ENCODE data around the gene LRRC72. TPM values are rescaled to one million over a fixed set of nuclear protein-coding genes. Genes with fewer than 3 reads are reported as not detected.
"Not testable (repeated sequence)": the region's sequence is repeated elsewhere in the genome, so short reads cannot be mapped to it uniquely, and the experiment has no call there.

LRRC72 gene
- total and polyA plus RNA-seq, 2 donors (not counting 1 experiment from before 2014, with no cell fraction given) = not detected

DNA sequence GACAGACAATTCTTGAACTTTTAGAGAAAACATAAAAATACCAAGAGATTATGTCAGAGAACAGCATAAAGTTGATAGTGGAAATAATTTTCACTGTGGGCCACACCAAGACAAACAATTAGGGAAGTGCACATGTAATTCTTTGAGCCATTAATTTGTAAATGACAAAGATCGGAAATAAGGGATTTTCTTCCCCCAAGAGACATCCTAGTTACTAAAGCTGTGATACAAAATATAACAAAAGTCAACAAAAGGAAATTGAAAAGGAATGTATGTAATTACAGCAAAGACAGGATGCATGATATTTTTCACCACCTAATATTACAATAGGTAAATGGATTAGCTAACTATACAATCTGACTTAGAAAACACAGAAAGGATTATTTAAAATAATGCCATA is 12.4 kb upstream of the LRRC72 start:
- no peaks in the 10 kb centered on the region for H3K27me3 ChIP-seq (ENCODE audit: control insufficient read depth, insufficient read depth, low read length)
- H3K4me3 ChIP-seq (replicated peaks in 1 of 4; ENCODE audit: control extremely low read depth in 1 of 4, insufficient read depth in 1 of 4, low read depth in 3 of 4, low read length in 4 of 4) = no peak overlapping the region
- H3K4me1 ChIP-seq (ENCODE audit: control insufficient read depth, extremely low read depth, insufficient read depth, low read length) = no peaks in the 10 kb centered on the region
- H3K4me2 ChIP-seq (ENCODE audit: extremely low read depth, insufficient read depth, low read length) = no peak overlapping the region
- no peak for DNase-seq (ENCODE audit: low read depth in 2 of 2)
- H4K20me1 ChIP-seq (ENCODE audit: control insufficient read depth, extremely low read depth, insufficient read depth, low read length) = no peaks in the 10 kb centered on the region
- H3K9me3 ChIP-seq (ENCODE audit: control insufficient read depth, insufficient read depth, low read depth, low read length) = no peaks in the 10 kb centered on the region
- no peaks in the 10 kb centered on the region for H3K36me3 ChIP-seq (ENCODE audit: control insufficient read depth, insufficient read depth, low read length)
- no peak overlapping the region for H3K9ac ChIP-seq (ENCODE audit: insufficient read depth, low read length)
- no peak overlapping the region for H3K27ac ChIP-seq (ENCODE audit: insufficient read depth, low read length)
- no peak for TF ChIP-seq EZH2 (IDR thresholded peaks at IDR 0.05; ENCODE audit: low read length, missing control alignments)
- TF ChIP-seq, protein P1, sequence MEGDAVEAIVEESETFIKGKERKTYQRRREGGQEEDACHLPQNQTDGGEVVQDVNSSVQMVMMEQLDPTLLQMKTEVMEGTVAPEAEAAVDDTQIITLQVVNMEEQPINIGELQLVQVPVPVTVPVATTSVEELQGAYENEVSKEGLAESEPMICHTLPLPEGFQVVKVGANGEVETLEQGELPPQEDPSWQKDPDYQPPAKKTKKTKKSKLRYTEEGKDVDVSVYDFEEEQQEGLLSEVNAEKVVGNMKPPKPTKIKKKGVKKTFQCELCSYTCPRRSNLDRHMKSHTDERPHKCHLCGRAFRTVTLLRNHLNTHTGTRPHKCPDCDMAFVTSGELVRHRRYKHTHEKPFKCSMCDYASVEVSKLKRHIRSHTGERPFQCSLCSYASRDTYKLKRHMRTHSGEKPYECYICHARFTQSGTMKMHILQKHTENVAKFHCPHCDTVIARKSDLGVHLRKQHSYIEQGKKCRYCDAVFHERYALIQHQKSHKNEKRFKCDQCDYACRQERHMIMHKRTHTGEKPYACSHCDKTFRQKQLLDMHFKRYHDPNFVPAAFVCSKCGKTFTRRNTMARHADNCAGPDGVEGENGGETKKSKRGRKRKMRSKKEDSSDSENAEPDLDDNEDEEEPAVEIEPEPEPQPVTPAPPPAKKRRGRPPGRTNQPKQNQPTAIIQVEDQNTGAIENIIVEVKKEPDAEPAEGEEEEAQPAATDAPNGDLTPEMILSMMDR (conservative IDR thresholded peaks at IDR 0.05 in 1 of 2, IDR thresholded peaks at IDR 0.05 in 1 of 2; ENCODE audit: low read depth in 1 of 2, low read length in 2 of 2) = no peak
- no peaks in the 10 kb centered on the region for H3K79me2 ChIP-seq (ENCODE audit: control insufficient read depth, insufficient read depth, low read length)
- H2AFZ ChIP-seq (ENCODE audit: low read length) = no peak overlapping the region

DNA sequence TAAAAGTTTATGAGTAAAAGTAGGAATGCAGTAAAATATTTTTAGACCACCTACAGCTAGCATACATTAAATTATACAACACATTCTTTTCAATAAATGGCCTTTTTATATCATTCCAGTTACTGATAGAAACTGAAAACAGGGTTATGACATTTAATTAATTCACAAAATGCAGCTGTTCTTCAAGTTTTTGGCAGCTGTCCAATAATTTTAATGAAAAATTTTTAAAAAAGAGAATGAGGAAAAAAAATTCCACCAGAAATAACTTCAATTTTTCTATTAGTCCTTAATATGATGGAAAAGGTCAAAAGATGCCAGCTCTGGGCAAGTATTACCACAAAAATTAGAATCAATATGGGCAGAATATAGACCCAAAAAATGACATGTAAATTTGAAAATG is 11.9 kb upstream of the LRRC72 start:
- H3K79me2 ChIP-seq (ENCODE audit: control insufficient read depth, insufficient read depth, low read length) = no peaks in the 10 kb centered on the region
- no peak for DNase-seq (ENCODE audit: low read depth in 2 of 2)
- H3K4me1 ChIP-seq (ENCODE audit: control insufficient read depth, extremely low read depth, insufficient read depth, low read length) = no peaks in the 10 kb centered on the region

DNA sequence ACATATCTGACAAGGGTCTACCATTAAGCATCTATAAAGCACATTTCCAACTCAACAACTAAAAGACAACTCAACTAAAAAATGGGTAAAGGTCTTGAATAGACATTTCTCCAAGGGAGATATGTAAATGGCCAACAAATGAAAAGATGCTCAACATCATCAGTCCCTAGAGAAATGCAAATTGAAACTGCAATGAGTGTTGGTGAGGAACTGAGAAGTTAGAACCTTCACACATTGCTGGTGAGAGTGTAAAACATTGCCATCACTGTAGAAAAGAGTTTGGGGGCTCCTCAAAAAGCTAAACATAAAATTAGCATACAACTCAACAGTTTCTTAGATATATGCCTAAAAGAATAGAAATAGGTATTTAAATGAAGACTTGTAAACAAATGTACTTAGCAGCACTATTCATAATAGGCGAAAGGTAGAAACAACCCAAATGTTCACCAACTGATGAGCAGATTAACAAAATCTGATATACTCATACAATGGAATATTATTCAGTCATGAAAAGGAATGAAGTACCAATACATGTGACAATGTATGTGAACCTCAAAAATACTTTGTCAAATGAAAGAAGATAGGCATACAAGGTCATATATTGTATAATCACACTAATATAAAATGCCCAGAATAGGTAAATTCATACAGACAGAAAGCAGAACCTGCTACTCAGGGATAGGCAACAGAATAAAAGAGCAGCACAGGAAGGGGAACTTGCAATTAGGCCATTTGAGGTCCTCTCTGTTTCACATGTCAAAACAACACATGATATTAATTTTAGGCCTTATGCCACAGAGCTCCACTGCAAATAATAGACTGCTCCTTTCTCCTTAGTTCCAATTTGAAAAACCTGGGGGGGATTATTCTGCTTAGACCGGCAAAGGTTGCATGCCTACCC is 10.6 kb upstream of the LRRC72 start:
- Histone ChIP-seq H3K79me2 (ENCODE audit: control insufficient read depth, insufficient read depth, low read length) (no peaks in the 10 kb centered on the region), H4K20me1 (ENCODE audit: control insufficient read depth, extremely low read depth, insufficient read depth, low read length) (no peaks in the 10 kb centered on the region), H3K27ac (ENCODE audit: insufficient read depth, low read length) (no peak overlapping the region), H3K9me3 (ENCODE audit: control insufficient read depth, insufficient read depth, low read depth, low read length) (no peaks in the 10 kb centered on the region), H3K36me3 (ENCODE audit: control insufficient read depth, insufficient read depth, low read length) (no peaks in the 10 kb centered on the region), H3K27me3 (ENCODE audit: control insufficient read depth, insufficient read depth, low read length) (no peaks in the 10 kb centered on the region), H3K4me2 (ENCODE audit: extremely low read depth, insufficient read depth, low read length) (no peak overlapping the region), H3K4me1 (ENCODE audit: control insufficient read depth, extremely low read depth, insufficient read depth, low read length) (no peaks in the 10 kb centered on the region), H3K9ac (ENCODE audit: insufficient read depth, low read length) (no peak overlapping the region), H2AFZ (ENCODE audit: low read length) (no peak overlapping the region), H3K4me3 (replicated peaks in 1 of 4; ENCODE audit: control extremely low read depth in 1 of 4, insufficient read depth in 1 of 4, low read depth in 3 of 4, low read length in 4 of 4) (no peak overlapping the region)
- DNase-seq (ENCODE audit: low read depth in 2 of 2) = no peak
- no peak for TF ChIP-seq EZH2 (IDR thresholded peaks at IDR 0.05; ENCODE audit: low read length, missing control alignments)
- TF ChIP-seq, protein P1 (conservative IDR thresholded peaks at IDR 0.05 in 1 of 2, IDR thresholded peaks at IDR 0.05 in 1 of 2; ENCODE audit: low read depth in 1 of 2, low read length in 2 of 2) = no peak

More for the DNA sequence above, 11.9 kb upstream of the LRRC72 start:
- no peak overlapping the region for H3K27ac ChIP-seq (ENCODE audit: insufficient read depth, low read length)
- H3K9ac ChIP-seq (ENCODE audit: insufficient read depth, low read length) = no peak overlapping the region
- H3K36me3 ChIP-seq (ENCODE audit: control insufficient read depth, insufficient read depth, low read length) = no peaks in the 10 kb centered on the region
- no peaks in the 10 kb centered on the region for H3K27me3 ChIP-seq (ENCODE audit: control insufficient read depth, insufficient read depth, low read length)
- H3K4me2 ChIP-seq (ENCODE audit: extremely low read depth, insufficient read depth, low read length) = no peak overlapping the region
- no peak overlapping the region for H3K4me3 ChIP-seq (replicated peaks in 1 of 4; ENCODE audit: control extremely low read depth in 1 of 4, insufficient read depth in 1 of 4, low read depth in 3 of 4, low read length in 4 of 4)
- H3K9me3 ChIP-seq (ENCODE audit: control insufficient read depth, insufficient read depth, low read depth, low read length) = no peaks in the 10 kb centered on the region
- no peak overlapping the region for H2AFZ ChIP-seq (ENCODE audit: low read length)
- H4K20me1 ChIP-seq (ENCODE audit: control insufficient read depth, extremely low read depth, insufficient read depth, low read length) = no peaks in the 10 kb centered on the region
- TF ChIP-seq, protein P1 (conservative IDR thresholded peaks at IDR 0.05 in 1 of 2, IDR thresholded peaks at IDR 0.05 in 1 of 2; ENCODE audit: low read depth in 1 of 2, low read length in 2 of 2) = no peak
- TF ChIP-seq EZH2 (IDR thresholded peaks at IDR 0.05; ENCODE audit: low read length, missing control alignments) = no peak

DNA sequence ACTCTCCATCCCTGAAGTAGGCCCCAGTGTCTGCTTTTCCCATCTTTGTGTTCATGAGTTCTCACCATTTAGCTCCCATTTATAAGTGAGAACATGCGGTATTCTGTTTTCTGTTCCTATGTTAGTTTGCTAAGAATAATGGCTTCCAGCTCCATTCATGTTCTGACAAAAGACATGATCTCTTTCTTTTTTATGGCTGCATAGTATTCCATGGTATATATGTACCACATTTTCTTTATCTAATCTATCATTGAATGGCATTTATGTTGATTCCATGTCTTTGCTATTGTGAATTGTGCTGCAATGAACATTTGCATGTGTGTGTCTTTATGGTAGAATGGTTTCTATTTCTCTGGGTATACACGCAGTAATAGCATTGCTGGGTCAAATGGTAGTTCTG is 6.6 kb upstream of the LRRC72 start:
- H3K27ac ChIP-seq (ENCODE audit: insufficient read depth, low read length); H4K20me1 ChIP-seq (ENCODE audit: control insufficient read depth, extremely low read depth, insufficient read depth, low read length); H3K27me3 ChIP-seq (ENCODE audit: control insufficient read depth, insufficient read depth, low read length); H3K4me2 ChIP-seq (ENCODE audit: extremely low read depth, insufficient read depth, low read length); H3K4me1 ChIP-seq (ENCODE audit: control insufficient read depth, extremely low read depth, insufficient read depth, low read length); H2AFZ ChIP-seq (ENCODE audit: low read length); DNase-seq (ENCODE audit: low read depth in 2 of 2); H3K79me2 ChIP-seq (ENCODE audit: control insufficient read depth, insufficient read depth, low read length); H3K4me3 ChIP-seq (replicated peaks in 1 of 4; ENCODE audit: control extremely low read depth in 1 of 4, insufficient read depth in 1 of 4, low read depth in 3 of 4, low read length in 4 of 4); H3K9me3 ChIP-seq (ENCODE audit: control insufficient read depth, insufficient read depth, low read depth, low read length); H3K9ac ChIP-seq (ENCODE audit: insufficient read depth, low read length); H3K36me3 ChIP-seq (ENCODE audit: control insufficient read depth, insufficient read depth, low read length): not testable (repeated sequence)

All from fibroblast of lung (primary cell).